SH-SY5Y (cell line): ENCODE data around the gene NTRK2.

Source experiments
- GATA2 ChIP-seq: IDR thresholded peaks from 2 replicates; pipeline ENCODE4 v1.6.1; 2011; ENCODE audit warnings: mild to moderate bottlenecking, low read depth, low read length
- GATA3 ChIP-seq: IDR thresholded peaks from 2 replicates; pipeline ENCODE4 v1.6.1; 2011; ENCODE audit warnings: low read depth, mild to moderate bottlenecking, low read length, moderate library complexity

The NTRK2 gene

GRCh38 chr9:84998639-84999038 lies 329.1 kb downstream of the NTRK2 start:
- TF ChIP-seq GATA3 (no peak), GATA2 (no peak)

- TF ChIP-seq GATA2: no peak
Observed at GRCh38 chr9:84999788-85000187, 330.3 kb downstream of the NTRK2 start.

GRCh38 chr9:85001925-85002324 lies 332.4 kb downstream of the NTRK2 start:
- TF ChIP-seq GATA2 (no peak), GATA3 (no peak)

- TF ChIP-seq GATA3 (no peak), GATA2 (no peak)
Observed at GRCh38 chr9:85004818-85005413, 335.4 kb downstream of the NTRK2 start.

GRCh38 chr9:85007748-85008147 lies 338.2 kb downstream of the NTRK2 start:
- TF ChIP-seq GATA2 (no peak), GATA3 (no peak)

GRCh38 chr9:85008215-85008614 lies 338.7 kb downstream of the NTRK2 start:
- TF ChIP-seq GATA3 (no peak), GATA2 (no peak)

- TF ChIP-seq GATA2: no peak
- no peak for TF ChIP-seq GATA3
Observed at GRCh38 chr9:85009251-85009650, 339.7 kb downstream of the NTRK2 start.

- TF ChIP-seq GATA3: no peak
- no peak for TF ChIP-seq GATA2
Observed at GRCh38 chr9:85013703-85014102, 344.2 kb downstream of the NTRK2 start.

GRCh38 chr9:85014292-85014691 lies 344.8 kb downstream of the NTRK2 start:
- TF ChIP-seq GATA3 (no peak), GATA2 (no peak)

GRCh38 chr9:85016384-85017006 lies 347.0 kb downstream of the NTRK2 start:
- TF ChIP-seq GATA2 (no peak), GATA3 (no peak)

GRCh38 chr9:85020791-85021190 lies 351.3 kb downstream of the NTRK2 start:
- TF ChIP-seq GATA2 (no peak), GATA3 (no peak)

- TF ChIP-seq GATA2 (no peak), GATA3 (no peak)
Observed at GRCh38 chr9:85021686-85022085, 352.2 kb downstream of the NTRK2 start.

GRCh38 chr9:85024374-85024773 lies 354.8 kb downstream of the NTRK2 start:
- TF ChIP-seq GATA2: no peak

- no peak for TF ChIP-seq GATA3
- no peak for TF ChIP-seq GATA2
Observed at GRCh38 chr9:85025638-85026037, 356.1 kb downstream of the NTRK2 start.

GRCh38 chr9:85027870-85028269 lies 358.3 kb downstream of the NTRK2 start:
- TF ChIP-seq GATA3 (no peak), GATA2 (no peak)

GRCh38 chr9:85030316-85030715 lies 360.8 kb downstream of the NTRK2 start:
- TF ChIP-seq GATA3 (no peak), GATA2 (no peak)
